A549 (cell line): Measurements from ENCODE around the gene METRNL.

Experiments used
- CBX2 ChIP-seq: fragments of 200-600 bp; sonication (generic); IDR thresholded peaks from 2 replicates; pipeline ENCODE4 v1.6.1; 2016; ENCODE audit warnings: low read depth, mild to moderate bottlenecking, borderline replicate concordance
- CEBPB ChIP-seq, 2 experiments: fragments of >200 bp in 1 of 2; sonication (Bioruptor Twin) in 1 of 2; formaldehyde crosslinking in 1 of 2; IDR thresholded peaks; 2 replicates each; pipeline ENCODE4 v1.6.1; 2012 to 2016
- CHD2 ChIP-seq: fragments of 150-350 bp; IDR thresholded peaks from 2 replicates; pipeline ENCODE4 v1.6.1; 2014; ENCODE audit warnings: low read length; ENCODE audit not compliant: partially characterized antibody
- CTCF ChIP-seq: fragments of >200 bp; sonication (Bioruptor Twin); formaldehyde crosslinking; IDR thresholded peaks from 3 replicates; pipeline ENCODE4 v1.5.1; 2016
- PHF8 ChIP-seq: fragments of 200-600 bp; sonication (generic); IDR thresholded peaks from 2 replicates; pipeline ENCODE4 v1.6.1; 2016; ENCODE audit warnings: low read depth, mild to moderate bottlenecking, antibody characterized with exemption, moderate library complexity, borderline replicate concordance
- RAD21 ChIP-seq, 2 experiments: fragments of >200 bp in 1 of 2; sonication (Bioruptor Twin) in 1 of 2; formaldehyde crosslinking in 1 of 2; IDR thresholded peaks in 1 of 2; conservative IDR thresholded peaks in 1 of 2; 2 replicates in 1 of 2; 3 replicates in 1 of 2; pipeline ENCODE4 v1.6.1; 2012 to 2018; ENCODE audit warnings: inconsistent platforms in 1 of 2
- RNF2 ChIP-seq: fragments of 200-600 bp; sonication (generic); IDR thresholded peaks from 2 replicates; pipeline ENCODE4 v1.6.1; 2016; ENCODE audit warnings: low read depth, mild to moderate bottlenecking, antibody characterized with exemption, moderate library complexity, borderline replicate concordance
- SREBF2 ChIP-seq: fragments of 450-650 bp; IDR thresholded peaks from 2 replicates; pipeline ENCODE4 v1.6.1; 2014; ENCODE audit warnings: mild to moderate bottlenecking, moderate library complexity
- TP53 ChIP-seq: fragments of 250-450 bp; sonication (Bioruptor Pico); IDR thresholded peaks from 2 replicates; pipeline ENCODE4 v1.5.0; 2021; ENCODE audit warnings: mild to moderate bottlenecking, moderate library complexity
- USF2 ChIP-seq: fragments of 450-650 bp; IDR thresholded peaks from 2 replicates; pipeline ENCODE4 v1.6.1; 2014; ENCODE audit warnings: antibody characterized with exemption
- ZFP36 ChIP-seq: fragments of 450-650 bp; IDR thresholded peaks from 2 replicates; pipeline ENCODE4 v1.6.1; 2014; ENCODE audit warnings: borderline replicate concordance; ENCODE audit not compliant: partially characterized antibody
- ZNF302 ChIP-seq: fragments of 250-450 bp; sonication (Bioruptor Pico); IDR thresholded peaks from 2 replicates; pipeline ENCODE4 v1.9.0; 2021; ENCODE audit warnings: inconsistent platforms, mild to moderate bottlenecking, moderate library complexity

GRCh38 chr17:83069571-83069906, 9.9 kb upstream of the METRNL start:
- no peak for TF ChIP-seq RNF2
- no peak for TF ChIP-seq CHD2
- TF ChIP-seq SREBF2 = no peak
- TF ChIP-seq CEBPB (IDR thresholded peaks at IDR 0.05) = no peak
- no peak for TF ChIP-seq USF2
- TF ChIP-seq CTCF = no peak
- TF ChIP-seq TP53 = no peak
- TF ChIP-seq CBX2 = no peak
- no peak for TF ChIP-seq ZFP36
- no peak for TF ChIP-seq RAD21 (conservative IDR thresholded peaks at IDR 0.05 in 1 of 2, IDR thresholded peaks at IDR 0.05 in 1 of 2)
- no peak for TF ChIP-seq PHF8
- no peak for TF ChIP-seq ZNF302 (CRISPR knock-in tag)
